ENCODE results near the gene FMN1. TPM values are rescaled to one million over a fixed set of nuclear protein-coding genes. Genes with fewer than 3 reads are reported as not detected.

FMN1 gene
- total RNA-seq, 2 donors from 2014 or later, result 26.9 to 27.5 TPM

GRCh38 chr15:33236841-33237509 lies 42.5 kb upstream of the FMN1 start:
- ATAC-seq (ENCODE audit: insufficient number of reproducible peaks, low FRiP score, low read depth) (no peak), DNase-seq (ENCODE audit: low spot score) (no peak)
- TF ChIP-seq, protein P1, sequence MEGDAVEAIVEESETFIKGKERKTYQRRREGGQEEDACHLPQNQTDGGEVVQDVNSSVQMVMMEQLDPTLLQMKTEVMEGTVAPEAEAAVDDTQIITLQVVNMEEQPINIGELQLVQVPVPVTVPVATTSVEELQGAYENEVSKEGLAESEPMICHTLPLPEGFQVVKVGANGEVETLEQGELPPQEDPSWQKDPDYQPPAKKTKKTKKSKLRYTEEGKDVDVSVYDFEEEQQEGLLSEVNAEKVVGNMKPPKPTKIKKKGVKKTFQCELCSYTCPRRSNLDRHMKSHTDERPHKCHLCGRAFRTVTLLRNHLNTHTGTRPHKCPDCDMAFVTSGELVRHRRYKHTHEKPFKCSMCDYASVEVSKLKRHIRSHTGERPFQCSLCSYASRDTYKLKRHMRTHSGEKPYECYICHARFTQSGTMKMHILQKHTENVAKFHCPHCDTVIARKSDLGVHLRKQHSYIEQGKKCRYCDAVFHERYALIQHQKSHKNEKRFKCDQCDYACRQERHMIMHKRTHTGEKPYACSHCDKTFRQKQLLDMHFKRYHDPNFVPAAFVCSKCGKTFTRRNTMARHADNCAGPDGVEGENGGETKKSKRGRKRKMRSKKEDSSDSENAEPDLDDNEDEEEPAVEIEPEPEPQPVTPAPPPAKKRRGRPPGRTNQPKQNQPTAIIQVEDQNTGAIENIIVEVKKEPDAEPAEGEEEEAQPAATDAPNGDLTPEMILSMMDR (IDR thresholded peaks at IDR 0.05), result no peak
- Histone ChIP-seq H3K9me3 (no peaks in the 10 kb centered on the region), H3K36me3 (no peaks in the 10 kb centered on the region), H3K4me3 (no peak overlapping the region), H3K27me3 (replicated peaks; ENCODE audit: insufficient read depth) (no peaks in the 10 kb centered on the region), H3K4me1 (ENCODE audit: control insufficient read depth in 1 of 2, low read depth in 2 of 2) (no peaks in the 10 kb centered on the region), H3K27ac (no peak overlapping the region)

DNA sequence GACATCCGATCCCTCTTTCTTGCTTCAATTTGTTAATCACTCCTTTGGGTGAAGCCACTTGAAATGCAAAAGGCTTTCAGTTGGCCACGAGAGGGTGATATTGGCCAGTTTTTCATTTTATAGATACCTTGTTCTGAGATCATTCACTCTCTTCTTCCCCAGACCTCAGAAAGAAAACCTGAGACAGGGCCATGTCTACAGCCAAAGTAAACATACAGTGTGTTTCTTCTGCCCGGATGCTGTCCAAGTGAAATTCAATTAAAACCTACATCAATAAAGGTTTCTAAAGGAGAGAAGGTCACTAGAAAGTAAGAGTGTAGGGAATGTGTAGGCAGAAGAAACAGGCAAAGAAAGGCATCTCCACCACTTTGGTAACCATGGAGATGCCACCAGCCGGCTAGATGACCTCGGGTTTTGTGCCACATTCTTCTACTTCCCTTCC lies 39.5 kb upstream of the FMN1 start:
- Histone ChIP-seq H3K4me1 (ENCODE audit: control insufficient read depth in 1 of 2, low read depth in 2 of 2) (no peaks in the 10 kb centered on the region), H3K36me3 (no peaks in the 10 kb centered on the region), H3K27ac (no peak overlapping the region), H3K27me3 (replicated peaks; ENCODE audit: insufficient read depth) (no peaks in the 10 kb centered on the region), H3K4me3 (no peak overlapping the region), H3K9me3 (no peaks in the 10 kb centered on the region)
- TF ChIP-seq, protein P1 (IDR thresholded peaks at IDR 0.05), result peak; percentile 36
- DNase-seq (ENCODE audit: low spot score) (no peak), ATAC-seq (ENCODE audit: insufficient number of reproducible peaks, low FRiP score, low read depth) (no peak)

- no peak overlapping the region for H3K4me3 ChIP-seq
- peaks cover 0 to 6% of the 10 kb centered on the region in 2 donors for H3K4me1 ChIP-seq (ENCODE audit: control insufficient read depth in 1 of 2, low read depth in 2 of 2)
- H3K27me3 ChIP-seq (replicated peaks; ENCODE audit: insufficient read depth), result no peaks in the 10 kb centered on the region
- no peaks in the 10 kb centered on the region for H3K9me3 ChIP-seq
- ATAC-seq (ENCODE audit: insufficient number of reproducible peaks, low FRiP score, low read depth) (no peak), DNase-seq (ENCODE audit: low spot score) (no peak)
- no peak overlapping the region for H3K27ac ChIP-seq
- H3K36me3 ChIP-seq, result no peaks in the 10 kb centered on the region
- TF ChIP-seq, protein P1 (IDR thresholded peaks at IDR 0.05), result peak; percentile 26
Observed at GRCh38 chr15:33226559-33227181, 32.2 kb upstream of the FMN1 start.

DNA sequence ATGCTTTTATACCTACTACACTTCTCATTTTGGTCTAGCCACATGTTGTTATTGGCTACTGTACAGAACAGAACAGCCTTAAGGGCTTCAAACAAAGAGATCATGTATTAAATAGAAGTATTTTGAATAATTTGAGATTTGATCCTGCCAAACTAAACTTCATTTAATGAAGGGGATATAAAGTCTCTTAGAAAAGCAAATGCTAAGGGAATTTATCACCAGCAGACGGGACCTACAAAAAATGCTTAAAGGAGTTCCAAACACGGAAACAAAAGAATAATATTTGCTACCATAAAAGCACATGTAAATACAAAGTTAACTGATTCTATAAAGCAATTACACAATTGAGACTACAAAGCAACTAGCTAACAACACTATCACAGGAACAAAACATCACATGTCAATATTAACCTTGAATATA lies 23.6 kb upstream of the FMN1 start:
- TF ChIP-seq, protein P1 (IDR thresholded peaks at IDR 0.05), result no peak
- Histone ChIP-seq H3K27me3 (replicated peaks; ENCODE audit: insufficient read depth) (no peaks in the 10 kb centered on the region), H3K4me1 (ENCODE audit: control insufficient read depth in 1 of 2, low read depth in 2 of 2) (no peaks in the 10 kb centered on the region), H3K4me3 (no peak overlapping the region), H3K36me3 (no peaks in the 10 kb centered on the region), H3K9me3 (no peaks in the 10 kb centered on the region), H3K27ac (no peak overlapping the region)
- no peak for ATAC-seq (ENCODE audit: insufficient number of reproducible peaks, low FRiP score, low read depth)
- DNase-seq (ENCODE audit: low spot score), result no peak

DNA sequence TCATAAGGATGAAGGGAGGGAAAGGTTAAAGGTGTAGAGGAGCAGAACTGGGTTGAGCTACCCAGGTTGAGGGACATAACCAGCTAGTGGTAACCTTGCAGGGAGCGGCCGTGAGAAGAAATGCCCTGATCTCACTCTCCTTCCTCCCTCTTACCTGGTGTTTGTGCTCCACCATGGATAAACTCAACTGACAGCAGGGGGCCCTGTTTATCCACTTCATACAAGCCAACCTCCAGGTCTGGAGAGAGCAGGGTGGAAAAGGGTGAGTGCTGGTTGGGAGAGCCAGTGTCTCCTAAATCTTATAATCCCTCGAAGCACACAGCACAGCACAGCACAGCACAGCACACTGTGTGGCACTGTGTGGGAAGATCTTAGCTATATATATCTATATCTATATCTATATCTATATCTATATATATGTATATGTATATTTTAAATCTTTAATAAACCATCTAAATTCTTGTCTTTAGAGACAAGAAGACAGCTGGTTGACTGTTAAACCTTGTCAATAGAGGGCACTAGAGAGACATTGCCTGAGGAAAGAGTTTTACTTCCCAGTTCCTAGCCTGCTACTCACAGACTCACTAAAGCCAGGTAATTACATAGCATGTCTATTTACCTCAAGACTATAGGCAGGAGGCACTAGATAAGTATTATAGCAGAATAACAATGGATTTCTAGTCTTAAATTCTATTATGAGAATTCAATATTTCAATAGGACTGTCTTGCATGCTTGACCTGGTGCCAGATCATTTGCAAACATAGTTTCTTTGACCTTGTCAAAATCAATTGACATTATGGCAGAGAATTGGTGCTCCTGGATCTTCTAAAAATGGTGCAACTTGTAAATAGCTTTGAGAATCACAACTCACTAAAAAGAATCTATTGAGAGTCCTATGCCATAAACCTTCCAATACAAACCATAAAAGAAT lies 21.7 kb upstream of the FMN1 start:
- Histone ChIP-seq H3K4me1 (ENCODE audit: control insufficient read depth in 1 of 2, low read depth in 2 of 2) (no peaks in the 10 kb centered on the region), H3K4me3 (no peak overlapping the region), H3K27ac (no peak overlapping the region), H3K9me3 (no peaks in the 10 kb centered on the region), H3K27me3 (replicated peaks; ENCODE audit: insufficient read depth) (no peaks in the 10 kb centered on the region), H3K36me3 (no peaks in the 10 kb centered on the region)
- TF ChIP-seq, protein P1 (IDR thresholded peaks at IDR 0.05), result no peak
- DNase-seq (ENCODE audit: low spot score) (no peak), ATAC-seq (ENCODE audit: insufficient number of reproducible peaks, low FRiP score, low read depth) (no peak)
